Fibroblast of lung (primary cell): ENCODE measurements around the gene LCLAT1.

Experiments
- EZH2 ChIP-seq: IDR thresholded peaks from 2 replicates; pipeline ENCODE4 v1.5.1; 2012; ENCODE audit warnings: low read length, control low read depth, mild to moderate bottlenecking; ENCODE audit errors: missing control alignments
- TF ChIP-seq, protein P1 (sequence below), 2 donors: IDR thresholded peaks in 1 of 2; conservative IDR thresholded peaks in 1 of 2; 1 replicate in 1 of 2; 2 replicates in 1 of 2; pipeline ENCODE4 v1.5.1; 2011 to 2012; ENCODE audit warnings: low read length in 2 of 2, control low read depth in 1 of 2, inconsistent platforms in 1 of 2, low read depth in 1 of 2, mild to moderate bottlenecking in 1 of 2

DNA sequence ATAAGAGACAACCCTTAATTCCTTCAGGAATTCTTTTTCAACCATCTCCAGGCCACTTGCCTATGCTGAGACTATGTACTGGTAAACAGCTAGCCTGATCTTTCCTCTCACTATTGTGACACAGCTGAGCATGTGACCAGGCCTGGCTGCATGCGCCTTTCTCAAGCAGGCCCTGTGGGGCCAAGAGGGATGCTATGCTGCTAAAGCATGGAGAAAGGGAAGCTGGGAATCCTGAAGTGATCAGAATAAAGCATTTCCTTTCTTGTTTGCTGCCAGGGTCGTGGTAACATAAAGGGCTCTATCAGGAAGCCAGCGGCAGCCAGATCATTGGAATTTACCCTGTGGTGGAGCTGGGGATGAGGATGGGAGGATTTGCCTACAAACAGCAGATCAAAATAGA, 29.8 kb upstream of the LCLAT1 start:
- TF ChIP-seq, protein P1, sequence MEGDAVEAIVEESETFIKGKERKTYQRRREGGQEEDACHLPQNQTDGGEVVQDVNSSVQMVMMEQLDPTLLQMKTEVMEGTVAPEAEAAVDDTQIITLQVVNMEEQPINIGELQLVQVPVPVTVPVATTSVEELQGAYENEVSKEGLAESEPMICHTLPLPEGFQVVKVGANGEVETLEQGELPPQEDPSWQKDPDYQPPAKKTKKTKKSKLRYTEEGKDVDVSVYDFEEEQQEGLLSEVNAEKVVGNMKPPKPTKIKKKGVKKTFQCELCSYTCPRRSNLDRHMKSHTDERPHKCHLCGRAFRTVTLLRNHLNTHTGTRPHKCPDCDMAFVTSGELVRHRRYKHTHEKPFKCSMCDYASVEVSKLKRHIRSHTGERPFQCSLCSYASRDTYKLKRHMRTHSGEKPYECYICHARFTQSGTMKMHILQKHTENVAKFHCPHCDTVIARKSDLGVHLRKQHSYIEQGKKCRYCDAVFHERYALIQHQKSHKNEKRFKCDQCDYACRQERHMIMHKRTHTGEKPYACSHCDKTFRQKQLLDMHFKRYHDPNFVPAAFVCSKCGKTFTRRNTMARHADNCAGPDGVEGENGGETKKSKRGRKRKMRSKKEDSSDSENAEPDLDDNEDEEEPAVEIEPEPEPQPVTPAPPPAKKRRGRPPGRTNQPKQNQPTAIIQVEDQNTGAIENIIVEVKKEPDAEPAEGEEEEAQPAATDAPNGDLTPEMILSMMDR (conservative IDR thresholded peaks at IDR 0.05 in 1 of 2, IDR thresholded peaks at IDR 0.05 in 1 of 2; ENCODE audit: low read depth in 1 of 2, low read length in 2 of 2): no peak
- TF ChIP-seq EZH2: no peak
